Activated CD4-positive, alpha-beta T cell treated with anti-CD3 and anti-CD28 coated beads, Interleukin-2, amount 10 ng/mL, durations not matched to agents 24 days and 14 days (primary cell): Measurements from ENCODE around the gene TMEM62. TPM values are rescaled to one million over a fixed set of nuclear protein-coding genes. Genes with fewer than 3 reads are reported as not detected.
"Not testable (repeated sequence)": the region's sequence is repeated elsewhere in the genome, so short reads cannot be mapped to it uniquely, and the experiment has no call there.

Experiments
- DNase-seq: peaks from one replicate; pipeline ENCODE4 v3.0.0; 2022
- H3K27ac Mint-ChIP-seq: one replicate; pipeline ENCODE4 v1.8.0; 2022; ENCODE audit warnings: mild to moderate bottlenecking, mixed read lengths
- H3K27me3 Mint-ChIP-seq: one replicate; pipeline ENCODE4 v1.8.0; 2022; ENCODE audit warnings: mixed read lengths
- H3K36me3 Mint-ChIP-seq: one replicate; pipeline ENCODE4 v1.8.0; 2022; ENCODE audit warnings: low read depth, mild to moderate bottlenecking, mixed read lengths
- H3K4me1 Mint-ChIP-seq: one replicate; pipeline ENCODE4 v1.8.0; 2021; ENCODE audit warnings: mixed read lengths
- H3K4me3 Mint-ChIP-seq: one replicate; pipeline ENCODE4 v1.8.0; 2022; ENCODE audit warnings: mild to moderate bottlenecking, moderate library complexity, mixed read lengths
- H3K9me3 Mint-ChIP-seq: one replicate; pipeline ENCODE4 v1.8.0; 2021; ENCODE audit warnings: mixed read lengths
- intact Hi-C: fragments of 100-400 bp; cut with micrococcal nuclease; formaldehyde crosslinking; loops from one replicate; pipeline ENCODE4 v1.15.1; 2023
- total RNA-seq: library from RNA; stranded (reverse); gene quantifications from 2 replicates; pipeline ENCODE4 v1.2.3, GENCODE V29; 2022

The TMEM62 gene
- total RNA-seq, 1 donor from 2014 or later = 18.7 TPM

- Mint-ChIP-seq H3K27me3 (no peaks in the 10 kb centered on the region), H3K27ac (peak overlapping the region; percentile 94), H3K9me3 (no peaks in the 10 kb centered on the region), H3K4me1 (peaks cover 46% of the 10 kb centered on the region), H3K4me3 (peak overlapping the region; percentile 99), H3K36me3 (peaks cover 34% of the 10 kb centered on the region)
- peak; percentile 79 for DNase-seq
- intact Hi-C loops = loop anchor here (5.0 kb wide), 1 partner anchor 833 kb away; the partner anchor contains the start of genes GANC and TMEM87A
Observed at GRCh38 chr15:43105077-43105736, 28.2 kb upstream of the TMEM62 start.

GRCh38 chr15:43105778-43106485, 27.5 kb upstream of the TMEM62 start, which contains the start of gene UBR1:
Gene UBR1, minus strand, starts transcription at chr15:43106038. Its CDS starts 16 bp downstream, at chr15:43106022.
- Mint-ChIP-seq H3K4me1 (peaks cover 42% of the 10 kb centered on the region), H3K4me3 (peak within 1 kb of the TSS; percentile 99), H3K36me3 (peaks cover 29% of the 10 kb centered on the region), H3K27me3 (no peaks in the 10 kb centered on the region), H3K27ac (peak within 1 kb of the TSS; percentile 94), H3K9me3 (no peaks in the 10 kb centered on the region)
- DNase-seq = peak; percentile 97
- intact Hi-C loops = loop anchor here (1.0 to 5.0 kb wide), 2 partner anchors 17 to 834 kb away; partner anchors contain the start of genes GANC and TMEM87A

GRCh38 chr15:43106486-43106829, 26.9 kb upstream of the TMEM62 start:
- no peaks in the 10 kb centered on the region for H3K27me3 Mint-ChIP-seq
- peaks cover 37% of the 10 kb centered on the region for H3K4me1 Mint-ChIP-seq
- H3K4me3 Mint-ChIP-seq = peak overlapping the region; percentile 99
- no peaks in the 10 kb centered on the region for H3K9me3 Mint-ChIP-seq
- H3K36me3 Mint-ChIP-seq = peaks cover 24% of the 10 kb centered on the region
- H3K27ac Mint-ChIP-seq = peak overlapping the region; percentile 94
- DNase-seq = no peak
- intact Hi-C loops = loop anchor here (1.0 to 5.0 kb wide), 2 partner anchors 17 to 834 kb away; partner anchors contain the start of genes GANC and TMEM87A

DNA sequence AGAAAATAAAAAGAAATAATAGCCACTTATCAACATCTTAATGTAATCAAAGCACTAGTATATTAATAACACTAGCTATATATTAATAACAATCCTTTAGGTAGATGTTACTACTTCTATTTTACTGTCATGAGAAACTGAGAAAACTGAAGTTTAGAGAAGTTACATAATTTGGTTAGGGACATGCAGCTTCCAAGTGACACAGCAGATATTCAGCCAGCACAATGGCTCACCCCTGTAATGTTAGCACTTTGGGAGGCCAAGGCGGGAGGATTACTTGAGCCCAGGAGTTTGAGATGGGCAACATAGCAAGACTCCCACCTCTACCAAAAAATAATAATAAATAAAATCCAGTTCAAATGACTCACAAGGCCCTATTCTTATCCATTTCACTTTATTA, 25.6 kb upstream of the TMEM62 start:
- DNase-seq = no peak
- H3K27me3 Mint-ChIP-seq = peaks cover 2% of the 10 kb centered on the region

GRCh38 chr15:43111354-43111753, 22.0 kb upstream of the TMEM62 start:
- peaks cover 3% of the 10 kb centered on the region for H3K4me1 Mint-ChIP-seq

More for the DNA sequence above, 25.6 kb upstream of the TMEM62 start:
- H3K27ac Mint-ChIP-seq = no peak overlapping the region
- H3K4me3 Mint-ChIP-seq = no peak overlapping the region
- H3K9me3 Mint-ChIP-seq = no peaks in the 10 kb centered on the region
- intact Hi-C loops = loop anchor here (5.0 kb wide), 1 partner anchor 835 kb away; the partner anchor contains the start of genes GANC and TMEM87A
- peaks cover 16% of the 10 kb centered on the region for H3K36me3 Mint-ChIP-seq
- peaks cover 29% of the 10 kb centered on the region for H3K4me1 Mint-ChIP-seq

GRCh38 chr15:43118286-43118685, 15.1 kb upstream of the TMEM62 start:
- intact Hi-C loops = no loop called here
- no peaks in the 10 kb centered on the region for H3K9me3 Mint-ChIP-seq
- no peaks in the 10 kb centered on the region for H3K36me3 Mint-ChIP-seq
- H3K4me3 Mint-ChIP-seq = no peak overlapping the region
- no peak overlapping the region for H3K27ac Mint-ChIP-seq
- DNase-seq = no peak
- H3K4me1 Mint-ChIP-seq = peaks cover 11% of the 10 kb centered on the region
- peaks cover 32% of the 10 kb centered on the region for H3K27me3 Mint-ChIP-seq

More at GRCh38 chr15:43111354-43111753, 22.0 kb upstream of the TMEM62 start:
- no peak for DNase-seq
- intact Hi-C loops = no loop called here
- peaks cover 8% of the 10 kb centered on the region for H3K27me3 Mint-ChIP-seq
- no peak overlapping the region for H3K27ac Mint-ChIP-seq
- no peaks in the 10 kb centered on the region for H3K9me3 Mint-ChIP-seq
- H3K36me3 Mint-ChIP-seq = no peaks in the 10 kb centered on the region
- no peak overlapping the region for H3K4me3 Mint-ChIP-seq

GRCh38 chr15:43118829-43119228, 14.6 kb upstream of the TMEM62 start:
- no peak overlapping the region for H3K27ac Mint-ChIP-seq
- no peaks in the 10 kb centered on the region for H3K36me3 Mint-ChIP-seq
- no peak overlapping the region for H3K4me3 Mint-ChIP-seq
- no peaks in the 10 kb centered on the region for H3K9me3 Mint-ChIP-seq
- no peak for DNase-seq
- peaks cover 32% of the 10 kb centered on the region for H3K27me3 Mint-ChIP-seq
- H3K4me1 Mint-ChIP-seq = peaks cover 14% of the 10 kb centered on the region
- intact Hi-C loops = no loop called here

- intact Hi-C loops = no loop called here
- peaks cover 20% of the 10 kb centered on the region for H3K4me1 Mint-ChIP-seq
- no peak for DNase-seq
- peaks cover 24% of the 10 kb centered on the region for H3K27me3 Mint-ChIP-seq
- H3K27ac Mint-ChIP-seq = no peak overlapping the region
- peak overlapping the region; percentile 86 for H3K4me3 Mint-ChIP-seq
- peaks cover 3% of the 10 kb centered on the region for H3K9me3 Mint-ChIP-seq
- H3K36me3 Mint-ChIP-seq = no peaks in the 10 kb centered on the region
Observed at GRCh38 chr15:43121863-43122262, 11.5 kb upstream of the TMEM62 start.

- Mint-ChIP-seq H3K36me3 (peaks cover 1% of the 10 kb centered on the region), H3K4me3 (no peak overlapping the region), H3K27ac (no peak overlapping the region), H3K4me1 (peaks cover 23% of the 10 kb centered on the region), H3K27me3 (peaks cover 21% of the 10 kb centered on the region), H3K9me3 (peaks cover 3% of the 10 kb centered on the region)
- no peak for DNase-seq
- intact Hi-C loops = no loop called here
Observed at GRCh38 chr15:43125100-43125661, 8.2 kb upstream of the TMEM62 start.

DNA sequence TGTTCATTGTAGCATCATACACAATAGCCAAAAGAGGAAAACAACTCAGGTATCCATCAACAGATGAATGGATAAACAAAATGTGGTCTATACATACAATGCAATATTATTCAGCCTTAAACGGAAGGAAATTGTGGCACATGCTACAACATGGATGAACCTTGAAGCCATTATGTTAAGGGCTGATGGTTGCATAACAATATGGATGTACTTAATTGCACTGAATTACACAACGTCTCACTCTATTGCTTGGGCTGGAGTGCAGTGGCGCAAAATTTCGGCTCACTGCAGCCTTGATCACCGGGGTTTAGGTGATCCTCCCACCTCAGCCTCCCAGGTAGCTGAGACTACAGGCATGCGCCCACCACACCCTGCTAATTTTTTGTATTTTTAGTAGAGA, 7.0 kb upstream of the TMEM62 start:
- H3K36me3 Mint-ChIP-seq = peaks cover 1% of the 10 kb centered on the region
- H3K9me3 Mint-ChIP-seq = peaks cover 3% of the 10 kb centered on the region
- no peak for DNase-seq
- no peak overlapping the region for H3K4me3 Mint-ChIP-seq
- H3K27ac Mint-ChIP-seq = no peak overlapping the region
- intact Hi-C loops = no loop called here
- H3K27me3 Mint-ChIP-seq = peaks cover 19% of the 10 kb centered on the region
- H3K4me1 Mint-ChIP-seq = peaks cover 23% of the 10 kb centered on the region

- Mint-ChIP-seq H3K4me3 (no peak overlapping the region), H3K27me3 (peaks cover 19% of the 10 kb centered on the region), H3K27ac (no peak overlapping the region), H3K4me1 (peaks cover 17% of the 10 kb centered on the region), H3K9me3 (peaks cover 3% of the 10 kb centered on the region), H3K36me3 (peaks cover 1% of the 10 kb centered on the region)
- intact Hi-C loops = no loop called here
- DNase-seq = no peak
Observed at GRCh38 chr15:43127752-43128151, 5.6 kb upstream of the TMEM62 start.

- DNase-seq, intact Hi-C loops, H3K36me3 Mint-ChIP-seq, H3K4me3 Mint-ChIP-seq, H3K27ac Mint-ChIP-seq, H3K9me3 Mint-ChIP-seq: not testable (repeated sequence)
- Mint-ChIP-seq H3K4me1 (peaks cover 16% of the 10 kb centered on the region), H3K27me3 (peaks cover 17% of the 10 kb centered on the region)
Observed at GRCh38 chr15:43128174-43128979, 5.0 kb upstream of the TMEM62 start.

DNA sequence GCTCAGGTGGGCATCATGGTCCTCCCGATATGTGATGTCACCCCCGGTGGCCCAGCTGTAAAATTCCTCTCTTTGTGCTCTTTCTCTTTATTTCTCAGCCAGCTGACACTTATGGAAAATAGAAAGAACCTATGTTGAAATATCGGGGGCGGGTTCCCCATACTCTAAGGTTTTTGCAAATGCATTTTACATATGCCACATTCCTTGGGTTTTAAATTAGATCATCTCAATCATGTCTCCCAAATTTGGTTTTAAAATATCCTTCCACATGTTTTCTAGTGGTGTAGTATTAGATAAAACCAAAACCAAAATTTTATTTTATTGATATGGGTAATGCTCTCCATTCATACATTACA, 4.4 kb upstream of the TMEM62 start:
- H3K36me3 Mint-ChIP-seq = peaks cover 1% of the 10 kb centered on the region
- no peak overlapping the region for H3K27ac Mint-ChIP-seq
- H3K27me3 Mint-ChIP-seq = peaks cover 17% of the 10 kb centered on the region
- H3K9me3 Mint-ChIP-seq = peaks cover 3% of the 10 kb centered on the region
- intact Hi-C loops = no loop called here
- no peak overlapping the region for H3K4me3 Mint-ChIP-seq
- H3K4me1 Mint-ChIP-seq = peaks cover 13% of the 10 kb centered on the region
- DNase-seq = no peak
